PC-3 (cell line): ENCODE results near the gene CENPH. TPM values are rescaled to one million over a fixed set of nuclear protein-coding genes. Genes with fewer than 3 reads are reported as not detected.

Experiments
- ATAC-seq: fragments of 200-7000 bp; cut with Tn5 transposase; 2 replicates; pipeline ENCODE4 v1.9.1; 2020; ENCODE audit warnings: mild to moderate bottlenecking, moderate library complexity
- BruUV-seq: library from RNA; stranded (reverse); fragments of 400-500 nt; replicated peaks from 2 replicates; lab custom pipeline; 2021; lab: Mats Ljungman, UMichigan
- CTCF ChIA-PET: fragments of 300-600 bp; sonication (Branson Sonifier 250); formaldehyde crosslinking; loops from one replicate; lab custom pipeline; 2022; ENCODE audit warnings: antibody characterized with exemption; lab: Charles Lee
- POLR2A ChIA-PET: fragments of 300-600 bp; sonication (Branson Sonifier 250); formaldehyde crosslinking; loops from one replicate; lab custom pipeline; 2022; ENCODE audit warnings: antibody characterized with exemption; ENCODE audit not compliant: unreplicated experiment; lab: Charles Lee
- DNase-seq: peaks from one replicate; pipeline ENCODE4 v3.0.0-alpha.2; 2015
- H2AFZ ChIP-seq: fragments of 300-600 bp; sonication (generic); 2 replicates; pipeline ENCODE4 v1.6.0; 2016; ENCODE audit warnings: antibody characterized with exemption, low read length
- H3F3A ChIP-seq: fragments of 300-600 bp; sonication (generic); one replicate; pipeline ENCODE4 v1.6.0; 2017; ENCODE audit warnings: antibody characterized with exemption, low read length, control low read depth, mild to moderate bottlenecking; ENCODE audit not compliant: unreplicated experiment
- H3K27ac ChIP-seq: fragments of 300-600 bp; sonication (generic); 2 replicates; pipeline ENCODE4 v1.5.1; 2016; ENCODE audit warnings: mild to moderate bottlenecking, low read length
- H3K27me3 ChIP-seq: fragments of 300-600 bp; sonication (generic); 2 replicates; pipeline ENCODE4 v1.6.1; 2016; ENCODE audit warnings: low read length, mixed read lengths
- H3K36me3 ChIP-seq: fragments of 300-600 bp; sonication (generic); 2 replicates; pipeline ENCODE4 v1.6.1; 2016; ENCODE audit warnings: low read depth, mixed run types, low read length, mixed read lengths
- H3K4me1 ChIP-seq: fragments of 300-600 bp; sonication (generic); 2 replicates; pipeline ENCODE4 v1.5.1; 2016; ENCODE audit warnings: low read length; ENCODE audit not compliant: insufficient read depth
- H3K4me2 ChIP-seq: fragments of 300-600 bp; sonication (generic); 2 replicates; pipeline ENCODE4 v1.6.0; 2016; ENCODE audit warnings: low read length
- H3K4me3 ChIP-seq: fragments of 300-600 bp; sonication (generic); 2 replicates; pipeline ENCODE4 v1.5.1; 2016; ENCODE audit warnings: mild to moderate bottlenecking, low read length, mixed read lengths
- H3K79me2 ChIP-seq: fragments of 300-600 bp; sonication (generic); 2 replicates; pipeline ENCODE4 v1.6.1; 2017; ENCODE audit warnings: low read length, mixed read lengths
- H3K9ac ChIP-seq: fragments of 300-600 bp; sonication (generic); 2 replicates; pipeline ENCODE4 v1.6.0; 2016; ENCODE audit warnings: mild to moderate bottlenecking, low read length
- H3K9me2 ChIP-seq: fragments of 300-600 bp; sonication (generic); replicated peaks from 2 replicates; pipeline ENCODE4 v1.6.1; 2016; ENCODE audit warnings: mixed run types, low read length, mixed read lengths
- H3K9me3 ChIP-seq: fragments of 300-600 bp; sonication (generic); 2 replicates; pipeline ENCODE4 v1.6.1; 2016; ENCODE audit warnings: low read length, mixed read lengths
- H4K20me1 ChIP-seq: fragments of 300-600 bp; sonication (generic); 2 replicates; pipeline ENCODE4 v1.6.1; 2016; ENCODE audit warnings: low read length, mixed read lengths
- EZH2 ChIP-seq: fragments of 300-600 bp; sonication (generic); IDR thresholded peaks from one replicate; pipeline ENCODE4 v1.6.1; 2017; ENCODE audit warnings: antibody characterized with exemption, mild to moderate bottlenecking, low read length; ENCODE audit not compliant: unreplicated experiment
- EZH2phosphoT487 ChIP-seq: fragments of 300-600 bp; sonication (generic); IDR thresholded peaks from 2 replicates; pipeline ENCODE4 v1.6.1; 2018; ENCODE audit warnings: mild to moderate bottlenecking, antibody characterized with exemption, low read length, borderline replicate concordance
- intact Hi-C: fragments of 100-400 bp; cut with micrococcal nuclease; formaldehyde crosslinking; loops from 2 replicates; pipeline ENCODE4 v1.9.0; 2023
- total RNA-seq: library from RNA; depleted of rRNA; stranded (reverse); fragments of >200 nt; gene quantifications from 2 replicates; pipeline ENCODE4 v1.2.3, GENCODE V29; 2014
- TF ChIP-seq, protein P1 (sequence below): fragments of 300-600 bp; sonication (generic); conservative IDR thresholded peaks from 2 replicates; pipeline ENCODE4 v1.5.1; 2017; ENCODE audit warnings: antibody characterized with exemption, low read depth, mild to moderate bottlenecking, low read length

CENPH gene
- total RNA-seq, 1 experiment from 2014 or later: 27.8 TPM

DNA sequence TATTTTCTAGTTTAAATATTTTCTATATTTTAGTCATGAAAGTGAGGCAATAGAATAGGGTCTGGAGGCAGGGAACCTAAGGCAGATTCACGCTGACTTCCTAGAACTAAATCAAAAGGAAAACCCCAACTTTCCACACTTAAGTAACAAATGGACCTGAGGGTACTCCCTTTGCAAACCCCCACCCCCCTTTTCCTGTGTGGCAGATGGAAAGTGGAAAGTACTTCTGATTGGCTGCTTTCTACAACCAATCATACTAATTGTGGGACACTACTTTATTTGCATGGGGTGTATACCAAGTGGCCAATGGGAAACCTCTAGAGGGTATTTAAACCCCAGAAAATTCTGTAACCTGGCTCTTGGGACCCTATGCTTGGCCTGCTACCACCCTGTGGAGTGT lies 4.8 kb upstream of the CENPH start:
- H3K9me2 ChIP-seq: no peaks in the 10 kb centered on the region
- H4K20me1 ChIP-seq: no peaks in the 10 kb centered on the region
- CTCF ChIA-PET: no interaction called here
- no peak overlapping the region for H2AFZ ChIP-seq
- POLR2A ChIA-PET: no interaction called here
- H3K27ac ChIP-seq: no peak overlapping the region
- TF ChIP-seq EZH2 (no peak), EZH2phosphoT487 (no peak)
- TF ChIP-seq, protein P1, sequence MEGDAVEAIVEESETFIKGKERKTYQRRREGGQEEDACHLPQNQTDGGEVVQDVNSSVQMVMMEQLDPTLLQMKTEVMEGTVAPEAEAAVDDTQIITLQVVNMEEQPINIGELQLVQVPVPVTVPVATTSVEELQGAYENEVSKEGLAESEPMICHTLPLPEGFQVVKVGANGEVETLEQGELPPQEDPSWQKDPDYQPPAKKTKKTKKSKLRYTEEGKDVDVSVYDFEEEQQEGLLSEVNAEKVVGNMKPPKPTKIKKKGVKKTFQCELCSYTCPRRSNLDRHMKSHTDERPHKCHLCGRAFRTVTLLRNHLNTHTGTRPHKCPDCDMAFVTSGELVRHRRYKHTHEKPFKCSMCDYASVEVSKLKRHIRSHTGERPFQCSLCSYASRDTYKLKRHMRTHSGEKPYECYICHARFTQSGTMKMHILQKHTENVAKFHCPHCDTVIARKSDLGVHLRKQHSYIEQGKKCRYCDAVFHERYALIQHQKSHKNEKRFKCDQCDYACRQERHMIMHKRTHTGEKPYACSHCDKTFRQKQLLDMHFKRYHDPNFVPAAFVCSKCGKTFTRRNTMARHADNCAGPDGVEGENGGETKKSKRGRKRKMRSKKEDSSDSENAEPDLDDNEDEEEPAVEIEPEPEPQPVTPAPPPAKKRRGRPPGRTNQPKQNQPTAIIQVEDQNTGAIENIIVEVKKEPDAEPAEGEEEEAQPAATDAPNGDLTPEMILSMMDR: no peak
- no peaks in the 10 kb centered on the region for H3K4me1 ChIP-seq
- no TSS peak for BruUV-seq
- intact Hi-C loops: loop anchor here (10.0 kb wide), 1 partner anchor 60 kb away; no protein-coding TSS in a partner anchor
- no peaks in the 10 kb centered on the region for H3K27me3 ChIP-seq
- H3K4me2 ChIP-seq: no peak overlapping the region
- H3K9me3 ChIP-seq: no peaks in the 10 kb centered on the region
- no peaks in the 10 kb centered on the region for H3K79me2 ChIP-seq
- no peaks in the 10 kb centered on the region for H3K36me3 ChIP-seq
- H3F3A ChIP-seq: no peaks in the 10 kb centered on the region
- no peak overlapping the region for H3K9ac ChIP-seq
- ATAC-seq (no peak), DNase-seq (no peak)
- no peak overlapping the region for H3K4me3 ChIP-seq

DNA sequence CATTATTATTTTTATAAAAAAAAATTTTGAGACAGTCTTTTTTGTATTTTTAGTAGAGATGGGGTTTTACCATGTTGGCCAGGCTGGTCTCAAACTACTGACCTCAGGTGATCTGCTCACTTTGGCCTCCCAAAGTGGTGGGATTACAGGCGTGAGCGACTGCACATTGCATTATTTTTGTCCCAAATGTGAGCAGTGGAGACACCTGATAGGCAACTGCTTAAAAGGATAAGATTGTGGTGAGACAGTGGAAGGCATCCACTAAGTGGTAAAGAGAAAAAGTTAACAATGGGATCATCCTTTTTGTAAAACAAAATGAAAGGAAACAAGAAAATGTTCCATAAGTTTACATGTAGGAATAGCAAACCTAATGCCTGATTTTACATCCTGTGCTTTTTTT lies 2.0 kb upstream of the CENPH start:
- H3K4me1 ChIP-seq: no peaks in the 10 kb centered on the region
- POLR2A ChIA-PET: no interaction called here
- DNase-seq (no peak), ATAC-seq (no peak)
- intact Hi-C loops: loop anchor here (10.0 kb wide), 1 partner anchor 63 kb away; no protein-coding TSS in a partner anchor
- H2AFZ ChIP-seq: no peak overlapping the region
- CTCF ChIA-PET: no interaction called here
- no peak overlapping the region for H3K9ac ChIP-seq
- no peaks in the 10 kb centered on the region for H3K9me2 ChIP-seq
- no peaks in the 10 kb centered on the region for H3K27me3 ChIP-seq
- no peak overlapping the region for H3K4me3 ChIP-seq
- no peaks in the 10 kb centered on the region; the same call in 1 of the 2 replicates for H3K36me3 ChIP-seq
- TF ChIP-seq EZH2: no peak
- no peak for TF ChIP-seq EZH2phosphoT487
- TF ChIP-seq, protein P1: no peak
- no peaks in the 10 kb centered on the region for H3F3A ChIP-seq
- no peak overlapping the region for H3K27ac ChIP-seq
- no peak overlapping the region for H3K4me2 ChIP-seq
- no peaks in the 10 kb centered on the region for H4K20me1 ChIP-seq
- no peaks in the 10 kb centered on the region for H3K9me3 ChIP-seq
- peaks cover 11% of the 10 kb centered on the region; the same call in 1 of the 2 replicates for H3K79me2 ChIP-seq
- no TSS peak for BruUV-seq

DNA sequence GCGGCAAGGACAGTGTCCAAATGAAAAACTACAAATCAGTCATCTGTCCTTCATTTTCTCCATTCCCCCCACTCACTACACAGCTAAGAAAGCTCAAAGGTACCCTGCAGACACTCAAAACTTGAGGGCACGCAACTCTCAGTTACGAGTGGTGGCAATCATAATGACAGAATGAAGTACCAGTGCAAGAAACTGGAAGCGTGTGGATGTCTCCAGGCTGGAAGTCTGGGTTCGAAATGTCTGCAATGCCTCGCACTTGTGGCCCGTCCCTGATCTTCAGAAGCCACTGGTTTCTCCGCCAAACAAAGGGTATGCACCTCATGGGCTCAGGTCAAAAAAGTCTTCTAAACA lies 597 bp upstream of the CENPH start:
- intact Hi-C loops: loop anchor here (1.0 to 10.0 kb wide), 2 partner anchors 64 to 94 kb away; partner anchors contain the start of gene SLC30A5
- peaks cover 11% of the 10 kb centered on the region; the same call in 1 of the 2 replicates for H3K79me2 ChIP-seq
- H3K4me1 ChIP-seq: no peaks in the 10 kb centered on the region
- ChIA-PET POLR2A (interaction anchor here (0.9 kb wide), 1 partner anchor 22 kb away, joined by 3 read pairs; no protein-coding TSS in a partner anchor), CTCF (no interaction called here)
- peak overlapping the region; percentile 91 for H3K9ac ChIP-seq
- peak overlapping the region; percentile 86 for H3K27ac ChIP-seq
- H3K36me3 ChIP-seq: no peaks in the 10 kb centered on the region; the same call in 1 of the 2 replicates
- no peak; the same call in 1 of the 2 replicates for ATAC-seq
- no peaks in the 10 kb centered on the region for H4K20me1 ChIP-seq
- BruUV-seq: TSS peak; percentile 97
- H3K9me3 ChIP-seq: no peaks in the 10 kb centered on the region
- no peak for DNase-seq
- TF ChIP-seq, protein P1: no peak
- TF ChIP-seq EZH2phosphoT487 (no peak), EZH2 (no peak)
- peak overlapping the region; percentile 94 for H2AFZ ChIP-seq
- no peaks in the 10 kb centered on the region for H3K9me2 ChIP-seq
- H3K4me2 ChIP-seq: peak overlapping the region; percentile 91
- no peaks in the 10 kb centered on the region for H3K27me3 ChIP-seq
- H3F3A ChIP-seq: no peaks in the 10 kb centered on the region
- H3K4me3 ChIP-seq: peak overlapping the region; percentile 82
